GM12801 (cell line): ENCODE measurements around the gene DGCR6L.

Source experiments
- CTCF ChIP-seq: IDR thresholded peaks from one replicate; pipeline ENCODE4 v1.5.1; 2011; ENCODE audit warnings: control low read depth; ENCODE audit not compliant: insufficient read length; ENCODE audit errors: extremely low read depth

Gene DGCR6L

GRCh38 chr22:20319745-20320658 is at the start of gene DGCR6L:
DGCR6L (minus strand) TSS chr22:20320060; CDS start chr22:20319988, 72 bp downstream.
- no peak for TF ChIP-seq CTCF

- no peak for TF ChIP-seq CTCF
Measured at GRCh38 chr22:20354238-20354975, 34.5 kb upstream of the DGCR6L start.

GRCh38 chr22:20324139-20324516 is 4.3 kb upstream of the DGCR6L start:
- no peak for TF ChIP-seq CTCF

- no peak for TF ChIP-seq CTCF
Measured at GRCh38 chr22:20319041-20319744, 667 bp downstream of the DGCR6L start.

GRCh38 chr22:20316844-20317401 is 2.9 kb downstream of the DGCR6L start:
- TF ChIP-seq CTCF, result no peak

GRCh38 chr22:20316217-20316843 is 3.5 kb downstream of the DGCR6L start:
- no peak for TF ChIP-seq CTCF
